HCT116 (cell line): ENCODE measurements around the gene CTIF.

ENCODE experiments used
- EZH2 ChIP-seq: fragments of 200-600 bp; sonication (generic); IDR thresholded peaks from 2 replicates; pipeline ENCODE4 v1.6.1; 2017; ENCODE audit warnings: antibody characterized with exemption, mixed run types
- EZH2phosphoT487 ChIP-seq: fragments of 200-600 bp; IDR thresholded peaks from 2 replicates; pipeline ENCODE4 v1.6.1; 2018; ENCODE audit warnings: antibody characterized with exemption, borderline replicate concordance
- POLR2A ChIP-seq: IDR thresholded peaks from 2 replicates; pipeline ENCODE4 v1.7.0; 2011; ENCODE audit warnings: borderline replicate concordance; ENCODE audit not compliant: insufficient read depth, insufficient read length; ENCODE audit errors: extremely low read depth
- SIN3A ChIP-seq: IDR thresholded peaks from 2 replicates; pipeline ENCODE4 v1.6.1; 2012; ENCODE audit warnings: low read depth
- SP1 ChIP-seq: IDR thresholded peaks from 2 replicates; pipeline ENCODE4 v1.6.1; 2012; ENCODE audit warnings: low read depth
- TF ChIP-seq, protein P1 (sequence below), 3 experiments: fragments of 200-600 bp in 1 of 3; sonication (generic) in 1 of 3; IDR thresholded peaks in 2 of 3; conservative IDR thresholded peaks in 1 of 3; 2 replicates each; pipeline ENCODE4 v1.5.1; 2012 to 2017; ENCODE audit warnings: low read depth in 2 of 3, low read length in 2 of 3, antibody characterized with exemption in 1 of 3, borderline replicate concordance in 1 of 3, control low read depth in 1 of 3, mild to moderate bottlenecking in 1 of 3, mixed read lengths in 1 of 3, mixed run types in 1 of 3, moderate library complexity in 1 of 3; ENCODE audit not compliant: insufficient read depth in 1 of 3

- TF ChIP-seq EZH2: no peak
- TF ChIP-seq, protein P1, sequence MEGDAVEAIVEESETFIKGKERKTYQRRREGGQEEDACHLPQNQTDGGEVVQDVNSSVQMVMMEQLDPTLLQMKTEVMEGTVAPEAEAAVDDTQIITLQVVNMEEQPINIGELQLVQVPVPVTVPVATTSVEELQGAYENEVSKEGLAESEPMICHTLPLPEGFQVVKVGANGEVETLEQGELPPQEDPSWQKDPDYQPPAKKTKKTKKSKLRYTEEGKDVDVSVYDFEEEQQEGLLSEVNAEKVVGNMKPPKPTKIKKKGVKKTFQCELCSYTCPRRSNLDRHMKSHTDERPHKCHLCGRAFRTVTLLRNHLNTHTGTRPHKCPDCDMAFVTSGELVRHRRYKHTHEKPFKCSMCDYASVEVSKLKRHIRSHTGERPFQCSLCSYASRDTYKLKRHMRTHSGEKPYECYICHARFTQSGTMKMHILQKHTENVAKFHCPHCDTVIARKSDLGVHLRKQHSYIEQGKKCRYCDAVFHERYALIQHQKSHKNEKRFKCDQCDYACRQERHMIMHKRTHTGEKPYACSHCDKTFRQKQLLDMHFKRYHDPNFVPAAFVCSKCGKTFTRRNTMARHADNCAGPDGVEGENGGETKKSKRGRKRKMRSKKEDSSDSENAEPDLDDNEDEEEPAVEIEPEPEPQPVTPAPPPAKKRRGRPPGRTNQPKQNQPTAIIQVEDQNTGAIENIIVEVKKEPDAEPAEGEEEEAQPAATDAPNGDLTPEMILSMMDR (IDR thresholded peaks at IDR 0.05 in 2 of 3, conservative IDR thresholded peaks at IDR 0.05 in 1 of 3; ENCODE audit: borderline replicate concordance in 1 of 3, insufficient read depth in 1 of 3, low read depth in 2 of 3, low read length in 2 of 3): no peak
- TF ChIP-seq POLR2A: no peak
- TF ChIP-seq EZH2phosphoT487: no peak
- no peak for TF ChIP-seq SIN3A
- no peak for TF ChIP-seq SP1
These were observed 19.3 kb upstream of the CTIF start for GRCh38 chr18:48519431-48520100.
